NOMO-1 treated with dmso at 0.1 percent for 144 hours (cell line): ENCODE results near the gene RFX8.
"Not testable (repeated sequence)": the region's sequence is repeated elsewhere in the genome, so short reads cannot be mapped to it uniquely, and the experiment has no call there.

Source experiments
- DNase-seq: peaks from one replicate; lab custom pipeline; 2025; ENCODE audit not compliant: unreplicated experiment; lab: John Stamatoyannopoulos, UW

Gene RFX8

DNA sequence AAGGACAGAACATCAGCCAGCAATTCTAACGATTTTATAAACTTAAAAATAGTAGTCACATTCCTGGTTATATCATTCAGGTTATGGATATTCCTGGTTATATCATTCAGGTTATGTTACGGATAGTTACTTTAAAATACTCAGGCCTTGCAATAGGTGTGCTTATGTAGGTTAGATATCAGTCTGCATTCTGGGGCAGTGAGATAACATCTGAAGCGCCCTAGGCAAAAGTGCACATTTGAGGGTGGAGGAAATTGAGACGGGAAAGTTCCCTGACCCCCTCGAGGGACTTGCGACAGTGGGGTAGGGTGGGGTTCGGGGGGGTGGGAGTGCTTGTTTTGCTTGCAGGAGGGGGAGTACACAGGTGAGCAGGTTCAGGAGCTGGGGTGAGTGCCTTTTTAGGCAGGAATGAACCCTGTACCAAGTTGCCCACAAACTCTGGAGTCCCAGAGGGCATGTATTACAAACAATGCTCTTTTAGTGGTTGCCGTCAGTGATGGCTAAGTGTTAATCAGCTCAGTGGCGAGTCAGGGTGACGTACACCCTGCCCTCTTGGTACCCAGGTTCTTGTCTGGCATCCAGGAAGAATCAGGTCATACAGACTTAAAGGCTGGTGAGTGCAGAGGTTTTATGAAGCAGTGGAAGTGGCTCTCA lies 119.4 kb downstream of the RFX8 start:
- no peak for DNase-seq

DNA sequence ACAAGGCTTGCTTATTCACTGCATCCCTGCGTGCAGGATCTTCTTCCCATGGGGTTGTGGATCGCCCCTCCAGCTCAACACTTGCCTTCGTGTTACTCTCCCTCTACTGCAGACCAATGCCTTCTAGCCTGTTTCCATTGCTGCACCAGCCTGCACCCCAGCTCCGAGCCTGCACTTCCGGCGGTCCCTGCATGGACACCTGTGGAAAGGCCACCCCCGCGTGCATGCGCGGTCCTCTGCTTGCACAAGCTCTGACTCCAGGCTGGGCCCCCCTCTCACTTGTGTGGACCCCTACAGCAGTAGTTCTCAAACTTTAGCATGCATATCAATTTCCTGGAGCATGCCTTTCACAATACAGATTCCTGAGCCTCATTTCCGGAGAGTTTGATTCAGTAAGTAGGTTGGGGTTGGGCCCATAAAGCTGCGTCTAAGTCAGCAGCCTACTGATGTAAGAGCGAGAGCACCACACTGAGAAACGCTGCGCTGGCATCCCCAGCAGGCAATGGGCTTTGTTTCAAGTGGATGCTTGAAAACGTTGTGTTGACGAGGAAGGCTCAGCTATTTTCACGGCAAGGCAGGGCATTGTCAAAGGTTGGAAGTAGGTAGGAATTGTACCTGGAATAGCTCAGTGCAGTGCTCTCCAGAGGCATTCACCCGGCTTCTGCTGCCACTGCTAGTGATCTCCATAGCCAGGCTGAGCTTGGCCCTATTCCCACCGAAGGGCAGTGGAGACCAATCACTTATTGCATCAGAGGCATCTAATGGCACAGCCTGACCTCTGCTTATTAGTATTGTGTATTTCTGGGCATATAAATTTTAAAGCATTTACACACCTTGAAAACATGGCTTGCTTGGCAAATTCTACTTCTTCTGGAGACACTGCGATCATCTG lies 120.2 kb downstream of the RFX8 start:
- no peak for DNase-seq

DNA sequence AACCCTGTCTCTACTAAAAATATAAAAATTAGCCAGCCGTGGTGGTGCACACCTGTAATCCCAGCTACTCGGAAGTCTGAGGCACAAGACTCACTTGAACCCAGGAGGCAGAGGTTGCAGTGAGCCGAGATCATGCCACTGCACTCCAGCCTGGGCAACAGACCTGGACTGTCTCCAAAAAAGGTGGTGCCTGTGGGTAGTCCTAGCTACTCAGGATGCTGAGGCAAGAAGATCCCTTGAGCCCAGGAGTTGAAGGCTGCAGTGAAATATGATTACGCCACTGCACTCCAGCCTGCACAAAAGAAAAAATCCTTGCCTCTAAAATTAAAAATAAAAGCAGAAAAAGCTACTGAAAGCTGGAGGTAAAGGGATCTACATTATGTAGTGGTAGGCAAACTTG lies 122.3 kb downstream of the RFX8 start:
- DNase-seq, result not testable (repeated sequence)

DNA sequence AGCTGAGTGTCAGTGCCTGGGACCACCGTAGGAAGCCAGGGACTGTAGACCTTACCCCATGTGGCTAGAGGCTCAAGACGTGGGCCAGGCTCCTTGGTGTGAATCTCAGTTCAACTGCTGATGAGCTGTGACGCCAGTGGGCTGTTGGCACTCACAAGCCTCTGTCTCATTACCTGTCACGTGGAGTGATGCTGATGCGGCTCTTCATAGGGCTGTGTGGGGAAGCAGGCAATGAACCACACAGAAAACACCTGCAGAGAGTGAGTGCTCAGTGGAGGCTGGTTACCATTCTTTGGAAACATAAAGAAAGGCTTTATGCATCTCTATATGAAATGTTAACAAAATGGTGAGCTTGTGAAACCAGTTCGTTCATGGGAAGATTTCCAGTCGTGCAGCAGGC lies 123.7 kb downstream of the RFX8 start:
- DNase-seq, result no peak

DNA sequence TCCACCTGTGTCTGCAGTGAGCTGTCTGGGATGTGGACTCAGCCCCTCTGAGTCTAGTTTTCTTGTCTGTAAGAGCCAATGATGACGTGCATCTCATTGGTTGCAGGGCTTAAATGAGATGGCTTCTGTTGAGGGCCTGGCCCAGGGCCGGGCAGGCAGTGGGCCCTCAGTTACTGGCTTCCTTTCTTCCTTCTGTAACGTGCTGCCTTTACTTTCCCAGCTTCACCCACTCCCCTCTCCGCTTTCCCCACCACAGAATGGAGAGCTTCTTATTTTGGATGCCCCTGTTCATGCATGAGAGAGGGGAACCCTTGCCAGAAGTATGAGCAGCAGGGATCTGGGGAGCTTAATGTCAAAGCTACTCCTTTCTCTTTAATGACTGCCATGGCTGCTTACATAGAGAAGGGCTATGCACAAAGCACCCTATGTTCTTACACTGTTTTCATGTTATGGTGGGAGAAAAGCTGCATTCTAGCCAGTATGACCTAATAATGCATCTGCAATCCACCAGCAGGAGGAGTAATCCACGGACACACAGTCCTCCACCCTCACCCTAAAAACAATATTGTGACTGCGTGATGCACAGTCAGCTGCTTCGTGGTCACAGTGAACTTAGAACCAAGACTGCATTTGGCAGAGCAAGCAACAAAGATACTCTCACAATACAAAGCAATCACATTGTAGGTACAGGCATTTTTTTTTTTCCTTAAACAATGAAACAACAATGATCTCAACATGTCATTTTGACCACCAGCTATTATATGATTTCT lies 124.8 kb downstream of the RFX8 start:
- no peak for DNase-seq

DNA sequence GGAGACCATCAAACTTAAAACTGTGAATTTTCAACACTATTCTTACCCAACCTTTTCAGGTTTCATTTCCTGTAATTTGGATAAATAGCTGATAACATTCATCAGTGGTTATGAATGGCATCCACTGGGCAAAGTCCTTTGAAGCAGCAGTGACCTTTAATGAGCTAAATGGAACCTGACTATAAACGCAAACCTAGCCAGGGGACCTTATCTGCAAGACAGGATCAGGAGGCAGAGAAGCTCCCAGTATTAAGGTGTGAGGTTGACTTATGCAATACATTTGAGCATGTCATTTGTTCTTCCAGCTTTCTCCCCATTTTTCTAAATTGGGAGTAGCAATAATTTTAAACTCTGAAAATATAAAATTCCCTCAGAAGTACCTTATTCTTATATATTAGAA lies 126.0 kb downstream of the RFX8 start:
- DNase-seq, result no peak
